A673 (cell line): ENCODE results near the gene HMGCR. TPM values are rescaled to one million over a fixed set of nuclear protein-coding genes. Genes with fewer than 3 reads are reported as not detected.
A peak's percentile ranks its signal among the peaks of the same experiment; 100 is the strongest.

Experiments
- BruUV-seq: library from RNA; stranded (reverse); fragments of 400-500 nt; replicated peaks from 2 replicates; lab custom pipeline; 2021; lab: Mats Ljungman, UMichigan
- CTCF ChIA-PET: fragments of 300-600 bp; sonication (Branson Sonifier 250); formaldehyde crosslinking; loops from one replicate; lab custom pipeline; 2022; ENCODE audit warnings: antibody characterized with exemption; lab: Charles Lee
- POLR2A ChIA-PET: fragments of 300-600 bp; sonication (Branson Sonifier 250); formaldehyde crosslinking; loops from one replicate; lab custom pipeline; 2022; ENCODE audit warnings: antibody characterized with exemption; ENCODE audit not compliant: low non-redundant PET; lab: Charles Lee
- DNase-seq: peaks from one replicate; pipeline ENCODE4 v3.0.0-alpha.2; 2015; ENCODE audit warnings: low spot score
- H3K27ac ChIP-seq: fragments of 200-600 bp; sonication (generic); 2 replicates; pipeline ENCODE4 v1.5.1; 2016; ENCODE audit warnings: mixed run types, low read depth, mild to moderate bottlenecking, mixed read lengths, antibody characterized with exemption, low read length; ENCODE audit not compliant: poor library complexity, severe bottlenecking
- H3K27me3 ChIP-seq: fragments of 200-600 bp; sonication (generic); replicated peaks from 2 replicates; pipeline ENCODE4 v1.6.1; 2017; ENCODE audit warnings: mixed run types, low read depth, mild to moderate bottlenecking, mixed read lengths, antibody characterized with exemption, low read length; ENCODE audit not compliant: insufficient read depth, poor library complexity
- H3K36me3 ChIP-seq: fragments of 200-600 bp; sonication (generic); 2 replicates; pipeline ENCODE4 v1.6.1; 2016; ENCODE audit warnings: mixed run types, mild to moderate bottlenecking, mixed read lengths, antibody characterized with exemption, low read length; ENCODE audit not compliant: insufficient read depth, poor library complexity, severe bottlenecking
- H3K4me1 ChIP-seq: fragments of 200-600 bp; sonication (generic); 2 replicates; pipeline ENCODE4 v1.6.1; 2017; ENCODE audit warnings: mixed run types, mild to moderate bottlenecking, mixed read lengths, antibody characterized with exemption, low read length; ENCODE audit not compliant: insufficient read depth, poor library complexity, severe bottlenecking
- H3K4me3 ChIP-seq: fragments of 200-600 bp; sonication (generic); 2 replicates; pipeline ENCODE4 v1.5.1; 2016; ENCODE audit warnings: low read depth, mixed run types, mild to moderate bottlenecking, mixed read lengths, low read length; ENCODE audit not compliant: poor library complexity, severe bottlenecking
- H3K9me3 ChIP-seq: fragments of 200-600 bp; sonication (generic); 2 replicates; pipeline ENCODE4 v1.6.1; 2016; ENCODE audit warnings: mixed run types, low read depth, mild to moderate bottlenecking, mixed read lengths, antibody characterized with exemption, low read length; ENCODE audit not compliant: poor library complexity, severe bottlenecking
- CTCF ChIP-seq: fragments of 300-800, 200-600 bp; sonication (generic); conservative IDR thresholded peaks from 2 replicates; pipeline ENCODE4 v1.5.1; 2017; ENCODE audit warnings: low read depth, mild to moderate bottlenecking, antibody characterized with exemption, low read length, moderate library complexity, mixed read lengths
- EZH2 ChIP-seq: fragments of 200-600 bp; sonication (generic); IDR thresholded peaks from 2 replicates; pipeline ENCODE4 v1.6.1; 2017; ENCODE audit warnings: borderline replicate concordance, low read depth, mild to moderate bottlenecking, mixed read lengths, antibody characterized with exemption, low read length; ENCODE audit not compliant: poor library complexity, severe bottlenecking
- intact Hi-C: fragments of 100-400 bp; cut with micrococcal nuclease; formaldehyde crosslinking; loops from one replicate; pipeline ENCODE4 v1.10.0; 2022; ENCODE audit not compliant: unreplicated experiment
- total RNA-seq: library from RNA; stranded (reverse); gene quantifications from 2 replicates; pipeline ENCODE4 v1.2.3, GENCODE V29; 2021

HMGCR gene
- total RNA-seq, 1 experiment from 2014 or later: 168 TPM

DNA sequence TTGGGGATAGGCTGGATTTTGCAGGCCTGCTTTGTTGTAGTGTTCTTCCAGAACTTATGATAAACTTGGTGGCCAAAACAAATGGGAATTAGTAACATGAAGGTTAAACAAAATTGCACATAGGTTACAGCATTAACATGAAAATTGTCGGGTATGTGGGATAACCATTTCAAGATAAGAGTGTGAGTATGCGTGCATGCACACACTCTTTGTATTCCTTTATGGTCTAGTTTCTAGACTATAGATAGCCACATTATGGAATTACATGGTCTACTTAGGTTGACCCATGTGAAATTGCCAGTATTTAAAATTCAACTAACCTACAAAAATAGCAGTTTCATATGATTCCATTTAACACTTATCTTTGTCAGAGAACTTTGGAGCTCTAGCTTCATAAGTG lies 1.4 kb downstream of the HMGCR start:
- H3K27me3 ChIP-seq: no peaks in the 10 kb centered on the region
- peaks cover 23% of the 10 kb centered on the region for H3K36me3 ChIP-seq
- peak overlapping the region; percentile 88 for H3K27ac ChIP-seq
- TF ChIP-seq EZH2: no peak
- TF ChIP-seq CTCF: no peak
- ChIA-PET CTCF (interaction anchor here (0.7 kb wide), 1 partner anchor 11 kb away, joined by 4 read pairs; no protein-coding TSS in a partner anchor), POLR2A (no interaction called here)
- BruUV-seq: TSS peak; percentile 33
- DNase-seq: no peak
- H3K4me1 ChIP-seq: peaks cover 26% of the 10 kb centered on the region
- intact Hi-C loops: loop anchor here (5.0 kb wide), 1 partner anchor 286 kb away; the partner anchor contains the start of gene GCNT4
- no peaks in the 10 kb centered on the region for H3K9me3 ChIP-seq
- peak overlapping the region; percentile 99 for H3K4me3 ChIP-seq

- ChIA-PET POLR2A (interaction anchor here (0.6 to 0.7 kb wide), 2 partner anchors 56 to 377 kb away, joined by 3 to 12 read pairs; partner anchors contain the start of gene POC5), CTCF (interaction anchor here (0.6 kb wide), 1 partner anchor 1478 kb away, joined by 4 read pairs; no protein-coding TSS in a partner anchor)
- TF ChIP-seq CTCF (no peak), EZH2 (no peak)
- Histone ChIP-seq H3K4me1 (peaks cover 24% of the 10 kb centered on the region), H3K27me3 (no peaks in the 10 kb centered on the region), H3K9me3 (no peaks in the 10 kb centered on the region), H3K4me3 (no peak overlapping the region), H3K27ac (no peak overlapping the region), H3K36me3 (peaks cover 48% of the 10 kb centered on the region)
- BruUV-seq: no TSS peak
- no peak for DNase-seq
- intact Hi-C loops: no loop called here
Observed at GRCh38 chr5:75340714-75341478, 3.9 kb downstream of the HMGCR start.

DNA sequence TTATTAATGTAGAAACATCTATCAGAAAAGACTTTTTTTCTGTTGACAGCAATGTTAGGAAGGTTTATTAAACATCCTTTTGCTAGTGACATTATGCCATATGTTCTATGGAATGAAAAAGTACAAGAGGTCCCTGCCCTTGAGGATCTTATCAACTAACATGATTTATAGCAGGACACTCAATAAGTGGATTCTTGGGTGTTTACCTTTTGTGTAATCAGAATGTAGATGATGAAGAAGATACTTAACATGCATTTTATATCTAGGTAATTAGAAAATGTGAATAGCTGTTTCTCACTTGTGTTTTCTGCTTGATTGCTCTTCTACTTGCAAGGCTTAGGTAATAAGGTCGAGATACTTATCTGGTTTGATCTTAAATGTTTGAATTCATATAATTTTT lies 4.9 kb downstream of the HMGCR start:
- H3K36me3 ChIP-seq: peaks cover 59% of the 10 kb centered on the region
- no peaks in the 10 kb centered on the region for H3K27me3 ChIP-seq
- POLR2A ChIA-PET: interaction anchor here (0.7 kb wide), 1 partner anchor 57 kb away, joined by 12 read pairs; no protein-coding TSS in a partner anchor
- H3K4me1 ChIP-seq: peaks cover 21% of the 10 kb centered on the region
- no peak for DNase-seq
- BruUV-seq: no TSS peak
- no peak for TF ChIP-seq EZH2
- no peak for TF ChIP-seq CTCF
- H3K27ac ChIP-seq: peak overlapping the region; percentile 58
- no peaks in the 10 kb centered on the region for H3K9me3 ChIP-seq
- CTCF ChIA-PET: no interaction called here
- intact Hi-C loops: no loop called here
- H3K4me3 ChIP-seq: no peak overlapping the region
